HG03103 (cell line): ENCODE results near the gene ZNF362.
"Not testable (repeated sequence)": the region's sequence is repeated elsewhere in the genome, so short reads cannot be mapped to it uniquely, and the experiment has no call there.

ENCODE experiments used
- ATAC-seq: cut with Tn5 transposase; IDR thresholded peaks from one replicate; pipeline ENCODE4 v1.9.1; 2021; ENCODE audit warnings: low read depth; ENCODE audit not compliant: unreplicated experiment

Gene ZNF362

GRCh38 chr1:33256471-33257206 is at the start of gene ZNF362:
TSS of gene ZNF362 (plus strand) at chr1:33256492. CDS start at chr1:33270575, 14,083 bp downstream.
- no peak for ATAC-seq

- no peak for ATAC-seq
Measured at GRCh38 chr1:33211972-33212371, 44.3 kb upstream of the ZNF362 start.

GRCh38 chr1:33219886-33220661 is 36.2 kb upstream of the ZNF362 start:
- no peak for ATAC-seq

- no peak for ATAC-seq
Measured at GRCh38 chr1:33220676-33221384, 35.5 kb upstream of the ZNF362 start.

GRCh38 chr1:33221385-33221758 is 34.9 kb upstream of the ZNF362 start:
- no peak for ATAC-seq

- no peak for ATAC-seq
Measured at GRCh38 chr1:33222381-33222780, 33.9 kb upstream of the ZNF362 start.

- ATAC-seq, result no peak
Measured at GRCh38 chr1:33224166-33224707, 32.1 kb upstream of the ZNF362 start.

- no peak for ATAC-seq
Measured at GRCh38 chr1:33225586-33225985, 30.7 kb upstream of the ZNF362 start.

GRCh38 chr1:33228935-33229487 is 27.3 kb upstream of the ZNF362 start:
- ATAC-seq, result no peak

- ATAC-seq, result no peak
Measured at GRCh38 chr1:33231166-33231565, 25.1 kb upstream of the ZNF362 start.

GRCh38 chr1:33232716-33233115 is 23.6 kb upstream of the ZNF362 start:
- no peak for ATAC-seq

GRCh38 chr1:33234131-33234530 is 22.2 kb upstream of the ZNF362 start:
- ATAC-seq, result no peak

GRCh38 chr1:33234588-33234990 is 21.7 kb upstream of the ZNF362 start:
- no peak for ATAC-seq

GRCh38 chr1:33235521-33235920 is 20.8 kb upstream of the ZNF362 start:
- ATAC-seq, result no peak

- ATAC-seq, result no peak
Measured at GRCh38 chr1:33236498-33236897, 19.8 kb upstream of the ZNF362 start.

- no peak for ATAC-seq
Measured at GRCh38 chr1:33237579-33237978, 18.7 kb upstream of the ZNF362 start.

- ATAC-seq, result not testable (repeated sequence)
Measured at GRCh38 chr1:33238194-33238724, 18.0 kb upstream of the ZNF362 start.

- not testable (repeated sequence) for ATAC-seq
Measured at GRCh38 chr1:33239410-33239809, 16.9 kb upstream of the ZNF362 start.

- no peak for ATAC-seq
Measured at GRCh38 chr1:33241866-33242265, 14.4 kb upstream of the ZNF362 start.

- ATAC-seq, result no peak
Measured at GRCh38 chr1:33242652-33243051, 13.6 kb upstream of the ZNF362 start.
